Activated T-helper 1 cell treated with anti-CD3 and anti-CD28 coated beads, Interleukin-12 subunit alpha, Interleukin-12 subunit beta, Interleukin-2, Interleukin-4 antibody, amounts not matched to agents 30 ng/mL and 10 ng/mL and 1 ng/mL, durations not matched to agents 14 hours and 24 hours and 36 hours (primary cell): ENCODE results near the gene SOX15. TPM values are rescaled to one million over a fixed set of nuclear protein-coding genes. Genes with fewer than 3 reads are reported as not detected.
A peak's percentile ranks its signal among the peaks of the same experiment; 100 is the strongest.

Experiments
- DNase-seq: peaks from one replicate; pipeline ENCODE4 v3.0.0; 2021; ENCODE audit warnings: low spot score
- H3K27ac Mint-ChIP-seq: one replicate; pipeline ENCODE4 v1.8.0; 2021; ENCODE audit warnings: mild to moderate bottlenecking, mixed read lengths
- H3K27me3 Mint-ChIP-seq: one replicate; pipeline ENCODE4 v1.8.0; 2022; ENCODE audit warnings: mild to moderate bottlenecking, moderate library complexity, mixed read lengths; ENCODE audit not compliant: insufficient read depth
- H3K36me3 Mint-ChIP-seq: one replicate; pipeline ENCODE4 v1.8.0; 2021; ENCODE audit warnings: low read depth, mixed read lengths
- H3K4me1 Mint-ChIP-seq: one replicate; pipeline ENCODE4 v1.8.0; 2021; ENCODE audit warnings: low read depth, mixed read lengths
- H3K4me3 Mint-ChIP-seq: one replicate; pipeline ENCODE4 v1.8.0; 2021; ENCODE audit warnings: mild to moderate bottlenecking, moderate library complexity, mixed read lengths
- H3K9me3 Mint-ChIP-seq: one replicate; pipeline ENCODE4 v1.8.0; 2021; ENCODE audit warnings: mixed read lengths
- intact Hi-C: fragments of 100-400 bp; cut with micrococcal nuclease; formaldehyde crosslinking; loops from one replicate; pipeline ENCODE4 v1.15.1; 2024
- total RNA-seq: library from RNA; stranded (reverse); gene quantifications from 2 replicates; pipeline ENCODE4 v1.2.3, GENCODE V29; 2022

The SOX15 gene
- total RNA-seq, 1 donor from 2014 or later: 0.78 TPM

- Mint-ChIP-seq H3K36me3 (peaks cover 23% of the 10 kb centered on the region), H3K27ac (no peak overlapping the region), H3K9me3 (no peaks in the 10 kb centered on the region), H3K4me1 (peaks cover 71% of the 10 kb centered on the region), H3K4me3 (no peak overlapping the region), H3K27me3 (no peaks in the 10 kb centered on the region)
- intact Hi-C loops: no loop called here
- no peak for DNase-seq
Observed at GRCh38 chr17:7557147-7557764, 32.6 kb downstream of the SOX15 start.

GRCh38 chr17:7556627-7557026, 33.3 kb downstream of the SOX15 start:
- DNase-seq: no peak
- Mint-ChIP-seq H3K27ac (peak overlapping the region; percentile 70), H3K36me3 (peaks cover 25% of the 10 kb centered on the region), H3K9me3 (no peaks in the 10 kb centered on the region), H3K4me1 (peaks cover 77% of the 10 kb centered on the region), H3K27me3 (no peaks in the 10 kb centered on the region), H3K4me3 (no peak overlapping the region)
- intact Hi-C loops: no loop called here

- Mint-ChIP-seq H3K4me1 (peaks cover 80% of the 10 kb centered on the region), H3K36me3 (peaks cover 26% of the 10 kb centered on the region), H3K9me3 (no peaks in the 10 kb centered on the region), H3K27ac (peak overlapping the region; percentile 4), H3K4me3 (no peak overlapping the region), H3K27me3 (no peaks in the 10 kb centered on the region)
- DNase-seq: no peak
- intact Hi-C loops: no loop called here
Observed at GRCh38 chr17:7555320-7555948, 34.5 kb downstream of the SOX15 start.

- Mint-ChIP-seq H3K4me3 (peak overlapping the region; percentile 34), H3K27ac (peak overlapping the region; percentile 90), H3K9me3 (no peaks in the 10 kb centered on the region), H3K27me3 (no peaks in the 10 kb centered on the region), H3K4me1 (peaks cover 76% of the 10 kb centered on the region), H3K36me3 (peaks cover 26% of the 10 kb centered on the region)
- intact Hi-C loops: loop anchor here (2.0 kb wide), 1 partner anchor 69 kb away; the partner anchor contains the start of gene POLR2A
- DNase-seq: no peak
Observed at GRCh38 chr17:7553356-7553755, 36.5 kb downstream of the SOX15 start.

- peak; percentile 56 for DNase-seq
- Mint-ChIP-seq H3K27ac (peak overlapping the region; percentile 90), H3K27me3 (no peaks in the 10 kb centered on the region), H3K36me3 (peaks cover 24% of the 10 kb centered on the region), H3K9me3 (no peaks in the 10 kb centered on the region), H3K4me1 (peaks cover 72% of the 10 kb centered on the region), H3K4me3 (peak overlapping the region; percentile 61)
- intact Hi-C loops: loop anchor here (2.0 kb wide), 1 partner anchor 68 kb away; the partner anchor contains the start of gene POLR2A
Observed at GRCh38 chr17:7552621-7553051, 37.3 kb downstream of the SOX15 start.

GRCh38 chr17:7551396-7551795, 38.5 kb downstream of the SOX15 start:
- intact Hi-C loops: no loop called here
- Mint-ChIP-seq H3K27me3 (no peaks in the 10 kb centered on the region), H3K4me3 (peak overlapping the region; percentile 53), H3K36me3 (peaks cover 21% of the 10 kb centered on the region), H3K9me3 (no peaks in the 10 kb centered on the region), H3K4me1 (peaks cover 67% of the 10 kb centered on the region), H3K27ac (peak overlapping the region; percentile 84)
- no peak for DNase-seq

- Mint-ChIP-seq H3K4me3 (peak overlapping the region; percentile 87), H3K27me3 (no peaks in the 10 kb centered on the region)
Observed at GRCh38 chr17:7550344-7550743, 39.5 kb downstream of the SOX15 start.

GRCh38 chr17:7549401-7550055, 40.4 kb downstream of the SOX15 start:
- Mint-ChIP-seq H3K9me3 (no peaks in the 10 kb centered on the region), H3K27ac (peak overlapping the region; percentile 83), H3K4me3 (peak overlapping the region; percentile 87), H3K36me3 (peaks cover 13% of the 10 kb centered on the region), H3K27me3 (no peaks in the 10 kb centered on the region), H3K4me1 (peaks cover 54% of the 10 kb centered on the region)
- intact Hi-C loops: loop anchor here (1.0 kb wide), 1 partner anchor 12 kb away; the partner anchor contains the start of gene SENP3
- DNase-seq: no peak

More at GRCh38 chr17:7550344-7550743, 39.5 kb downstream of the SOX15 start:
- intact Hi-C loops: no loop called here
- H3K36me3 Mint-ChIP-seq: peaks cover 17% of the 10 kb centered on the region
- no peak for DNase-seq
- H3K9me3 Mint-ChIP-seq: no peaks in the 10 kb centered on the region
- H3K4me1 Mint-ChIP-seq: peaks cover 60% of the 10 kb centered on the region
- no peak overlapping the region for H3K27ac Mint-ChIP-seq

- intact Hi-C loops: loop anchor here (1.0 kb wide), 1 partner anchor 13 kb away; the partner anchor contains the start of gene SENP3
- DNase-seq: peak; percentile 63
- Mint-ChIP-seq H3K4me1 (peaks cover 50% of the 10 kb centered on the region), H3K27me3 (no peaks in the 10 kb centered on the region), H3K4me3 (peak within 1 kb of the TSS; percentile 87), H3K27ac (peak within 1 kb of the TSS; percentile 83), H3K36me3 (peaks cover 11% of the 10 kb centered on the region), H3K9me3 (no peaks in the 10 kb centered on the region)
Observed at GRCh38 chr17:7548585-7549400, 41.1 kb downstream of the SOX15 start, which contains the start of gene TNFSF12. Gene TNFSF12 (plus strand): TSS chr17:7549058. CDS start chr17:7549154, 96 bp downstream.

- H3K4me1 Mint-ChIP-seq: peaks cover 13% of the 10 kb centered on the region
- intact Hi-C loops: no loop called here
- peaks cover 11% of the 10 kb centered on the region for H3K27me3 Mint-ChIP-seq
- no peak overlapping the region for H3K4me3 Mint-ChIP-seq
- no peaks in the 10 kb centered on the region for H3K9me3 Mint-ChIP-seq
- no peak for DNase-seq
- no peak overlapping the region for H3K27ac Mint-ChIP-seq
- no peaks in the 10 kb centered on the region for H3K36me3 Mint-ChIP-seq
Observed at GRCh38 chr17:7544911-7545310, 45.0 kb downstream of the SOX15 start.

- H3K27me3 Mint-ChIP-seq: peaks cover 11% of the 10 kb centered on the region
- DNase-seq: no peak
- no peaks in the 10 kb centered on the region for H3K36me3 Mint-ChIP-seq
- no peaks in the 10 kb centered on the region for H3K4me1 Mint-ChIP-seq
- H3K9me3 Mint-ChIP-seq: peaks cover 13% of the 10 kb centered on the region
- intact Hi-C loops: no loop called here
- H3K27ac Mint-ChIP-seq: peak overlapping the region; percentile 23
- no peak overlapping the region for H3K4me3 Mint-ChIP-seq
Observed at GRCh38 chr17:7541074-7541621, 48.7 kb downstream of the SOX15 start.

- no peak overlapping the region for H3K4me3 Mint-ChIP-seq
- intact Hi-C loops: no loop called here
- H3K27me3 Mint-ChIP-seq: peaks cover 14% of the 10 kb centered on the region
- H3K36me3 Mint-ChIP-seq: no peaks in the 10 kb centered on the region
- H3K4me1 Mint-ChIP-seq: no peaks in the 10 kb centered on the region
- no peak overlapping the region for H3K27ac Mint-ChIP-seq
- peaks cover 13% of the 10 kb centered on the region for H3K9me3 Mint-ChIP-seq
- no peak for DNase-seq
Observed at GRCh38 chr17:7538891-7539545, 50.9 kb downstream of the SOX15 start.
